ENCODE data around the gene KNDC1.

The KNDC1 gene

GRCh38 chr10:133205146-133205545 lies 45.1 kb downstream of the KNDC1 start:
- H3K4me1 ChIP-seq (ENCODE audit: low read depth, poor library complexity, severe bottlenecking): no peaks in the 10 kb centered on the region
- peaks cover 61% of the 10 kb centered on the region for H3K27me3 ChIP-seq (ENCODE audit: insufficient read depth, low read depth)
- no peak overlapping the region for H3K4me2 ChIP-seq

GRCh38 chr10:133206356-133207040 lies 46.5 kb downstream of the KNDC1 start:
- Histone ChIP-seq H3K27me3 (ENCODE audit: insufficient read depth, low read depth) (peaks cover 51% of the 10 kb centered on the region), H3K4me1 (ENCODE audit: low read depth, poor library complexity, severe bottlenecking) (no peaks in the 10 kb centered on the region), H3K36me3 (ENCODE audit: insufficient read depth) (no peaks in the 10 kb centered on the region), H3K9ac (no peak overlapping the region), H3K4me2 (no peak overlapping the region), H3K79me2 (ENCODE audit: insufficient read depth, low read depth) (no peaks in the 10 kb centered on the region), H3K27ac (no peak overlapping the region), H3K4me3 (IDR thresholded peaks at IDR 0.05; ENCODE audit: insufficient read depth, low read depth, low read length) (no peak overlapping the region), H4K20me1 (ENCODE audit: insufficient read depth) (no peaks in the 10 kb centered on the region), H2AFZ (ENCODE audit: low read depth) (no peak overlapping the region)
- TF ChIP-seq CTCF (conservative IDR thresholded peaks at IDR 0.05; ENCODE audit: low read depth, low read length): no peak

More at GRCh38 chr10:133205146-133205545, 45.1 kb downstream of the KNDC1 start:
- H3K4me3 ChIP-seq (IDR thresholded peaks at IDR 0.05; ENCODE audit: insufficient read depth, low read depth, low read length): no peak overlapping the region
- H4K20me1 ChIP-seq (ENCODE audit: insufficient read depth): no peaks in the 10 kb centered on the region
- H3K27ac ChIP-seq: no peak overlapping the region
- no peaks in the 10 kb centered on the region for H3K36me3 ChIP-seq (ENCODE audit: insufficient read depth)
- H3K9ac ChIP-seq: no peak overlapping the region
- TF ChIP-seq CTCF (conservative IDR thresholded peaks at IDR 0.05; ENCODE audit: low read depth, low read length): no peak
- H2AFZ ChIP-seq (ENCODE audit: low read depth): no peak overlapping the region
- H3K79me2 ChIP-seq (ENCODE audit: insufficient read depth, low read depth): no peaks in the 10 kb centered on the region

GRCh38 chr10:133207041-133207600 lies 47.1 kb downstream of the KNDC1 start:
- H2AFZ ChIP-seq (ENCODE audit: low read depth): no peak overlapping the region
- H3K27me3 ChIP-seq (ENCODE audit: insufficient read depth, low read depth): peaks cover 46% of the 10 kb centered on the region
- H3K36me3 ChIP-seq (ENCODE audit: insufficient read depth): no peaks in the 10 kb centered on the region
- H3K79me2 ChIP-seq (ENCODE audit: insufficient read depth, low read depth): no peaks in the 10 kb centered on the region
- H3K27ac ChIP-seq: no peak overlapping the region
- no peak for TF ChIP-seq CTCF (conservative IDR thresholded peaks at IDR 0.05; ENCODE audit: low read depth, low read length)
- no peaks in the 10 kb centered on the region for H3K4me1 ChIP-seq (ENCODE audit: low read depth, poor library complexity, severe bottlenecking)
- no peak overlapping the region for H3K4me3 ChIP-seq (IDR thresholded peaks at IDR 0.05; ENCODE audit: insufficient read depth, low read depth, low read length)
- H3K9ac ChIP-seq: no peak overlapping the region
- H3K4me2 ChIP-seq: no peak overlapping the region
- H4K20me1 ChIP-seq (ENCODE audit: insufficient read depth): no peaks in the 10 kb centered on the region

GRCh38 chr10:133207627-133208026 lies 47.6 kb downstream of the KNDC1 start:
- TF ChIP-seq CTCF (conservative IDR thresholded peaks at IDR 0.05; ENCODE audit: low read depth, low read length): no peak
- Histone ChIP-seq H3K9ac (no peak overlapping the region), H3K4me1 (ENCODE audit: low read depth, poor library complexity, severe bottlenecking) (no peaks in the 10 kb centered on the region), H4K20me1 (ENCODE audit: insufficient read depth) (no peaks in the 10 kb centered on the region), H3K79me2 (ENCODE audit: insufficient read depth, low read depth) (no peaks in the 10 kb centered on the region), H3K27ac (no peak overlapping the region), H3K36me3 (ENCODE audit: insufficient read depth) (no peaks in the 10 kb centered on the region), H3K4me2 (no peak overlapping the region), H3K27me3 (ENCODE audit: insufficient read depth, low read depth) (peaks cover 42% of the 10 kb centered on the region), H2AFZ (ENCODE audit: low read depth) (no peak overlapping the region), H3K4me3 (IDR thresholded peaks at IDR 0.05; ENCODE audit: insufficient read depth, low read depth, low read length) (no peak overlapping the region)

Data from KMS-11 (cell line).